CD14-positive monocyte (primary cell): ENCODE measurements around the gene ZC3H13. TPM values are rescaled to one million over a fixed set of nuclear protein-coding genes. Genes with fewer than 3 reads are reported as not detected.
"Not testable (repeated sequence)": the region's sequence is repeated elsewhere in the genome, so short reads cannot be mapped to it uniquely, and the experiment has no call there.

Experiments
- DNase-seq, 3 donors: peaks; one replicate each; pipeline ENCODE4 v3.0.0-alpha.2; 2011 to 2022
- H2AFZ ChIP-seq: 2 replicates; pipeline ENCODE4 v1.6.0; 2012; ENCODE audit warnings: mild to moderate bottlenecking, low read depth, low read length, inconsistent platforms; ENCODE audit not compliant: insufficient read depth, poor library complexity, severe bottlenecking
- H3K27ac ChIP-seq, 2 donors: 1 replicate in 1 of 2; 2 replicates in 1 of 2; pipeline ENCODE4 v1.5.1; 2012 to 2013; ENCODE audit warnings: low read length in 2 of 2, control low read depth in 1 of 2, inconsistent platforms in 1 of 2, low read depth in 1 of 2, mild to moderate bottlenecking in 1 of 2
- H3K27me3 ChIP-seq, 2 donors: one replicate each; pipeline versions ENCODE4 v1.6.0 to v1.6.1; 2011 to 2013; ENCODE audit warnings: low read length in 2 of 2; ENCODE audit not compliant: control insufficient read depth in 2 of 2, insufficient read depth in 2 of 2
- H3K36me3 ChIP-seq, 2 donors: replicated peaks in 1 of 2; 1 replicate in 1 of 2; 2 replicates in 1 of 2; pipeline versions ENCODE4 v1.5.1 to v1.6.1; 2012 to 2013; ENCODE audit warnings: low read length in 2 of 2, control low read depth in 1 of 2, inconsistent platforms in 1 of 2, mild to moderate bottlenecking in 1 of 2; ENCODE audit not compliant: insufficient read depth in 2 of 2, control insufficient read depth in 1 of 2
- H3K4me1 ChIP-seq, 2 donors: 1 replicate in 1 of 2; 2 replicates in 1 of 2; pipeline versions ENCODE4 v1.5.1 to v1.6.1; 2012 to 2013; ENCODE audit warnings: low read length in 2 of 2, control low read depth in 1 of 2, inconsistent platforms in 1 of 2, mild to moderate bottlenecking in 1 of 2, moderate library complexity in 1 of 2; ENCODE audit not compliant: insufficient read depth in 2 of 2, control insufficient read depth in 1 of 2
- H3K4me2 ChIP-seq: replicated peaks from 2 replicates; pipeline ENCODE3; 2012; ENCODE audit warnings: low read length, moderate library complexity, mild to moderate bottlenecking; ENCODE audit not compliant: poor library complexity, severe bottlenecking; ENCODE audit errors: extremely low read depth
- H3K4me3 ChIP-seq, 3 experiments: fragments of 200-600 bp in 1 of 3; sonication (generic) in 1 of 3; replicated peaks in 1 of 3; 1 replicate in 2 of 3; 2 replicates in 1 of 3; pipeline ENCODE4 v1.5.1; 2011 to 2013; ENCODE audit warnings: low read length in 3 of 3, mild to moderate bottlenecking in 3 of 3, control low read depth in 2 of 3, low read depth in 2 of 3, inconsistent platforms in 1 of 3, moderate library complexity in 1 of 3
- H3K79me2 ChIP-seq: 2 replicates; pipeline ENCODE4 v1.6.0; 2012; ENCODE audit warnings: mild to moderate bottlenecking, control low read depth, inconsistent platforms, low read length, moderate library complexity; ENCODE audit not compliant: insufficient read depth
- H3K9ac ChIP-seq: 2 replicates; pipeline ENCODE4 v1.6.0; 2017; ENCODE audit warnings: low read length, mild to moderate bottlenecking; ENCODE audit not compliant: insufficient read depth, poor library complexity, severe bottlenecking
- H3K9me3 ChIP-seq, 2 donors: replicated peaks in 1 of 2; 1 replicate in 1 of 2; 2 replicates in 1 of 2; pipeline versions ENCODE4 v1.5.1 to v1.6.1; 2012 to 2013; ENCODE audit warnings: low read length in 2 of 2, control low read depth in 1 of 2; ENCODE audit not compliant: control insufficient read depth in 1 of 2, insufficient read depth in 1 of 2
- H4K20me1 ChIP-seq: 2 replicates; pipeline ENCODE4 v1.6.0; 2012; ENCODE audit warnings: mild to moderate bottlenecking, low read length, control low read depth, moderate library complexity; ENCODE audit not compliant: insufficient read depth
- H3K27ac Mint-ChIP-seq, 7 donors: one replicate each; pipeline ENCODE4 v1.8.0; 2020; ENCODE audit warnings: mild to moderate bottlenecking in 7 of 7, mixed read lengths in 7 of 7, moderate library complexity in 6 of 7, inconsistent platforms in 2 of 7
- H3K27me3 Mint-ChIP-seq, 3 donors: one replicate each; pipeline ENCODE4 v1.8.0; 2021 to 2022; ENCODE audit warnings: low read depth in 3 of 3, mild to moderate bottlenecking in 3 of 3, mixed read lengths in 3 of 3, moderate library complexity in 3 of 3, inconsistent platforms in 1 of 3
- H3K36me3 Mint-ChIP-seq, 2 donors: one replicate each; pipeline ENCODE4 v1.8.0; 2020; ENCODE audit warnings: mixed read lengths in 2 of 2, inconsistent platforms in 1 of 2, mild to moderate bottlenecking in 1 of 2
- H3K4me1 Mint-ChIP-seq: one replicate; pipeline ENCODE4 v1.8.0; 2020; ENCODE audit warnings: mild to moderate bottlenecking, mixed read lengths
- H3K4me3 Mint-ChIP-seq, 2 donors: one replicate each; pipeline ENCODE4 v1.8.0; 2020; ENCODE audit warnings: mild to moderate bottlenecking in 2 of 2, mixed read lengths in 2 of 2, moderate library complexity in 1 of 2
- H3K9me3 Mint-ChIP-seq, 7 donors: one replicate each; pipeline ENCODE4 v1.8.0; 2020 to 2022; ENCODE audit warnings: mixed read lengths in 7 of 7, mild to moderate bottlenecking in 6 of 7, moderate library complexity in 6 of 7, inconsistent platforms in 2 of 7
- WGBS: methylation state at CpG from one replicate; pipeline ENCODE4 v1.1.5; 2013; ENCODE audit warnings: missing lambda C conversion rate; ENCODE audit not compliant: insufficient coverage; 5-methylcytosine and 5-hydroxymethylcytosine counted together
- intact Hi-C, 2 donors: fragments of 100-400 bp; cut with micrococcal nuclease; formaldehyde crosslinking; loops; one replicate each; pipeline versions ENCODE4 v1.15.0 to v1.15.1; 2023
- polyA plus RNA-seq, 3 donors: library from polyadenylated mRNA; depleted of rRNA in 1 of 3; unstranded in 2 of 3; stranded (reverse) in 1 of 3; fragments of 300-500 nt in 2 of 3; fragments of >200 nt in 1 of 3; fragmentation: Illumina TruSeq in 2 of 3; gene quantifications; 1 replicate in 2 of 3; 2 replicates in 1 of 3; pipeline ENCODE4 v1.2.3, GENCODE V29; 2012 to 2021
- TF ChIP-seq, protein P1 (sequence below): fragments of 200-600 bp; IDR thresholded peaks from one replicate; pipeline ENCODE4 v1.8.0; 2022; ENCODE audit warnings: antibody characterized with exemption, mild to moderate bottlenecking

The ZC3H13 gene
- polyA plus RNA-seq, 3 donors, result 5.3 to 22.2 (median 9.7) TPM

DNA sequence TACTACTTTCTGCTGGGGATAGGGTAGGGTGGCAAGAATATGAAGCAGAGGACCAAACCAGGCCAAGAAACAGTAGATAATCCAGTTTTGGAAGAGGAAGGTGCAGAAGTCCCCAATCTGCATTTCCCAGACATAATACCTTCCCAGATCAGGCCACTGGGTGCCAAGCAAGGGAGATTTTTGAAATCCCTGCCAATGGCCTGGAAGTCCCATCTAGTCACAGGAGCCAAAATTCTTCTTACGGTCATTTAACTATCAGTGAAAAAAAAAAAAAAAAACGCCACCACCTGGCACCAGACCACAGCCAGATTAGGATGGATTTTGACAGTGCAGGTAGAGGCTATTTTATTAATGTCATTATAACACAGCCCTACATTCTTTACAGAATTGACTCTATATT is 57.8 kb downstream of the ZC3H13 start:
- Mint-ChIP-seq H3K4me3 (no peak overlapping the region), H3K36me3 (peaks cover 31 to 39% of the 10 kb centered on the region in 2 donors), H3K27ac (no peak overlapping the region), H3K27me3 (peaks cover 0 to 1% (median 0%) of the 10 kb centered on the region in 3 donors), H3K4me1 (no peaks in the 10 kb centered on the region), H3K9me3 (no peaks in the 10 kb centered on the region)
- TF ChIP-seq, protein P1, sequence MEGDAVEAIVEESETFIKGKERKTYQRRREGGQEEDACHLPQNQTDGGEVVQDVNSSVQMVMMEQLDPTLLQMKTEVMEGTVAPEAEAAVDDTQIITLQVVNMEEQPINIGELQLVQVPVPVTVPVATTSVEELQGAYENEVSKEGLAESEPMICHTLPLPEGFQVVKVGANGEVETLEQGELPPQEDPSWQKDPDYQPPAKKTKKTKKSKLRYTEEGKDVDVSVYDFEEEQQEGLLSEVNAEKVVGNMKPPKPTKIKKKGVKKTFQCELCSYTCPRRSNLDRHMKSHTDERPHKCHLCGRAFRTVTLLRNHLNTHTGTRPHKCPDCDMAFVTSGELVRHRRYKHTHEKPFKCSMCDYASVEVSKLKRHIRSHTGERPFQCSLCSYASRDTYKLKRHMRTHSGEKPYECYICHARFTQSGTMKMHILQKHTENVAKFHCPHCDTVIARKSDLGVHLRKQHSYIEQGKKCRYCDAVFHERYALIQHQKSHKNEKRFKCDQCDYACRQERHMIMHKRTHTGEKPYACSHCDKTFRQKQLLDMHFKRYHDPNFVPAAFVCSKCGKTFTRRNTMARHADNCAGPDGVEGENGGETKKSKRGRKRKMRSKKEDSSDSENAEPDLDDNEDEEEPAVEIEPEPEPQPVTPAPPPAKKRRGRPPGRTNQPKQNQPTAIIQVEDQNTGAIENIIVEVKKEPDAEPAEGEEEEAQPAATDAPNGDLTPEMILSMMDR, result no peak
- Histone ChIP-seq H3K9me3 (no peaks in the 10 kb centered on the region), H2AFZ (no peak overlapping the region), H3K4me1 (no peaks in the 10 kb centered on the region), H3K27ac (no peak overlapping the region), H3K27me3 (no peaks in the 10 kb centered on the region), H3K79me2 (no peaks in the 10 kb centered on the region), H3K9ac (no peak overlapping the region), H3K4me3 (no peak overlapping the region), H4K20me1 (peaks cover 3% of the 10 kb centered on the region), H3K36me3 (peaks cover 17 to 66% of the 10 kb centered on the region in 2 donors), H3K4me2 (no peak overlapping the region)
- no peak for DNase-seq
- WGBS, result no CpG with 5 or more reads among the region's 2 CpGs
- intact Hi-C loops, result no loop called here

DNA sequence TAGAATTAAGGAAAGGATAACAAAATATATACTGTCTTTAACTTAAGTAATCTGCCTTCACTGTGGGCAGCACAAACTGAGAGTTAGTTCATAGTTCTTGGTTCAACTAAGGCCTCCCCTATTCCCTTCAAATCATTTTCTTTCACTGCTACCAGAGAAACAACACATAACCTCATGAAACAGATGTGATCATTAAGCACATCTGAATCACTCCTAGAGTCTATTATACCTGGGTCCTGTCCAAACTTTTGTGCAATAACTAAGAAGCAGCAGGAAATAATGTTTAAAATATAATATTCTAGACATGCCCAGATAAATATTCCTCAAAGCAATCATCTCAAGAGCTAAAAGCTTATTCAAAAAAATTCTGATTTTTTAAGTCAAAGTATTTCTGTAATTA is 62.9 kb downstream of the ZC3H13 start:
- Histone ChIP-seq H3K27me3 (no peaks in the 10 kb centered on the region), H3K4me2 (no peak overlapping the region), H3K79me2 (no peaks in the 10 kb centered on the region), H3K36me3 (peaks cover 48 to 72% of the 10 kb centered on the region in 2 donors), H3K9me3 (no peaks in the 10 kb centered on the region), H3K4me1 (no peaks in the 10 kb centered on the region), H2AFZ (no peak overlapping the region), H3K9ac (no peak overlapping the region), H3K27ac (no peak overlapping the region), H4K20me1 (no peaks in the 10 kb centered on the region), H3K4me3 (no peak overlapping the region)
- Mint-ChIP-seq H3K27ac (no peak overlapping the region), H3K27me3 (peaks cover 0 to 1% (median 0%) of the 10 kb centered on the region in 3 donors), H3K9me3 (no peaks in the 10 kb centered on the region), H3K36me3 (peaks cover 45 to 49% of the 10 kb centered on the region in 2 donors), H3K4me1 (no peaks in the 10 kb centered on the region), H3K4me3 (no peak overlapping the region)
- DNase-seq, result no peak
- TF ChIP-seq, protein P1, result no peak
- intact Hi-C loops, result no loop called here

DNA sequence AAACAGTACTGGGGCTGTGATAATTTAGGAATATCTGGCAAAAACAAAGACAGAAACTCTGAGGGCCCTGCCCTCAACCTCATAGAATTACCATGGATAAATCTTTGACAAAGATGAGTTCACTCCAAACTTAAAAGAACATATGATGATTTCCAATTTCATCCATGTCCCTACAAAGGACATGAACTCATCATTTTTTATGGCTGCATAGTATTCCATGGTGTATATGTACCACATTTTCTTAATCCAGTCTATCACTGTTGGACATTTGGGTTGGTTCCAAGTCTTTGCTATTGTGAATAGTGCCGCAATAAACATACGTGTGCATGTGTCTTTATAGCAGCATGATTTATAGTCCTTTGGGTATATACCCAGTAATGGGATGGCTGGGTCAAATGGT is 71.4 kb downstream of the ZC3H13 start:
- peaks cover 65 to 73% of the 10 kb centered on the region in 2 donors for H3K36me3 ChIP-seq
- H3K4me1 Mint-ChIP-seq, H3K27me3 ChIP-seq, H3K9me3 Mint-ChIP-seq, H3K27ac ChIP-seq, H3K79me2 ChIP-seq, H2AFZ ChIP-seq, intact Hi-C loops, H3K9ac ChIP-seq, H3K27ac Mint-ChIP-seq, H3K4me2 ChIP-seq, H3K9me3 ChIP-seq, H3K27me3 Mint-ChIP-seq, H3K4me3 ChIP-seq, H3K4me3 Mint-ChIP-seq, H4K20me1 ChIP-seq, H3K4me1 ChIP-seq, DNase-seq: not testable (repeated sequence)
- H3K36me3 Mint-ChIP-seq, result peaks cover 70 to 71% of the 10 kb centered on the region in 2 donors
- no CpG with 5 or more reads among the region's 2 CpGs for WGBS
